Thyroid gland (tissue), 4 donors: ENCODE results near the gene VPS8. TPM values are rescaled to one million over a fixed set of nuclear protein-coding genes. Genes with fewer than 3 reads are reported as not detected.

Experiments
- DNase-seq, 2 donors: peaks; one replicate each; pipeline ENCODE4 v3.0.0-alpha.2; 2019
- H3K27ac ChIP-seq, 3 donors: fragments of 200-600 bp; sonication (generic); 1 replicate in 2 of 3; 2 replicates in 1 of 3; pipeline ENCODE4 v1.5.1; 2016 to 2019; ENCODE audit warnings: mild to moderate bottlenecking in 1 of 3, moderate library complexity in 1 of 3
- H3K27me3 ChIP-seq: fragments of 200-600 bp; sonication (generic); one replicate; pipeline ENCODE4 v1.5.1; 2019
- H3K36me3 ChIP-seq, 2 donors: fragments of 200-600 bp; sonication (generic); one replicate each; pipeline ENCODE4 v1.5.1; 2016 to 2019
- H3K4me1 ChIP-seq, 2 donors: fragments of 200-600 bp; sonication (generic); one replicate each; pipeline ENCODE4 v1.5.1; 2017 to 2019
- H3K4me3 ChIP-seq, 3 donors: fragments of 200-600 bp; sonication (generic); replicated peaks in 1 of 3; 1 replicate in 2 of 3; 2 replicates in 1 of 3; pipeline ENCODE4 v1.5.1; 2016; ENCODE audit warnings: mild to moderate bottlenecking in 1 of 3
- H3K9me3 ChIP-seq: fragments of 200-600 bp; sonication (generic); one replicate; pipeline ENCODE4 v1.5.1; 2017
- CTCF ChIP-seq, 6 experiments: fragments of 200-600 bp in 3 of 6; fragments of 450-650 bp in 3 of 6; sonication (generic) in 3 of 6; IDR thresholded peaks; one replicate each; pipeline ENCODE4 v1.5.1; 2016 to 2019; ENCODE audit warnings: antibody characterized with exemption in 6 of 6, mild to moderate bottlenecking in 2 of 6, inconsistent platforms in 1 of 6, moderate library complexity in 1 of 6
- POLR2A ChIP-seq, 2 donors: fragments of 450-650 bp; IDR thresholded peaks; one replicate each; pipeline ENCODE4 v1.6.1; 2017; ENCODE audit warnings: antibody characterized with exemption in 2 of 2, mild to moderate bottlenecking in 2 of 2, moderate library complexity in 1 of 2
- WGBS, 2 donors: methylation state at CpG; one replicate each; pipeline ENCODE4 v1.1.5; 2017; 5-methylcytosine and 5-hydroxymethylcytosine counted together
- intact Hi-C: fragments of 100-400 bp; cut with DNase I; formaldehyde crosslinking; loops from one replicate; pipeline ENCODE4 v1.15.1; 2023
- total RNA-seq, 4 donors: library from RNA; depleted of rRNA; stranded (reverse); fragments of >200 nt; gene quantifications; one replicate each; pipeline ENCODE4 v1.2.3, GENCODE V29; 2016

The VPS8 gene
- total RNA-seq, 4 donors from 2014 or later = 85.6 to 171 (median 103) TPM

GRCh38 chr3:184823990-184824389 is 12.0 kb downstream of the VPS8 start:
- no peak for DNase-seq
- intact Hi-C loops = no loop called here
- WGBS, 2 donors = 89 to 93% methylated on average over 4 of the region's 4 CpGs
- TF ChIP-seq CTCF (IDR thresholded peaks at IDR 0.05) = no peak
- no peak overlapping the region for H3K4me3 ChIP-seq
- H3K9me3 ChIP-seq = no peaks in the 10 kb centered on the region
- H3K27ac ChIP-seq = no peak overlapping the region
- H3K4me1 ChIP-seq = no peaks in the 10 kb centered on the region
- H3K27me3 ChIP-seq = no peaks in the 10 kb centered on the region
- peaks cover 0 to 5% of the 10 kb centered on the region in 2 donors for H3K36me3 ChIP-seq

GRCh38 chr3:184825121-184825820 is 13.3 kb downstream of the VPS8 start:
- TF ChIP-seq CTCF (IDR thresholded peaks at IDR 0.05) (no peak), POLR2A (IDR thresholded peaks at IDR 0.05) (no peak)
- H3K4me1 ChIP-seq = no peaks in the 10 kb centered on the region
- no peak overlapping the region for H3K27ac ChIP-seq
- H3K36me3 ChIP-seq = peaks cover 0 to 5% of the 10 kb centered on the region in 2 donors
- WGBS, 2 donors = 94 to 97% methylated on average over 6 of the region's 6 CpGs
- no peaks in the 10 kb centered on the region for H3K9me3 ChIP-seq
- intact Hi-C loops = no loop called here
- DNase-seq = no peak
- no peak overlapping the region for H3K4me3 ChIP-seq
- H3K27me3 ChIP-seq = no peaks in the 10 kb centered on the region

GRCh38 chr3:184827572-184827971 is 15.6 kb downstream of the VPS8 start:
- H3K4me1 ChIP-seq = no peaks in the 10 kb centered on the region
- no peak for DNase-seq
- no peak for TF ChIP-seq CTCF (IDR thresholded peaks at IDR 0.05)
- no peak for TF ChIP-seq POLR2A (IDR thresholded peaks at IDR 0.05)
- H3K27ac ChIP-seq = no peak overlapping the region
- intact Hi-C loops = no loop called here
- 86% methylated on average over 2 of the region's 2 CpGs for WGBS, 2 donors
- H3K9me3 ChIP-seq = no peaks in the 10 kb centered on the region
- peaks cover 0 to 5% of the 10 kb centered on the region in 2 donors for H3K36me3 ChIP-seq
- no peaks in the 10 kb centered on the region for H3K27me3 ChIP-seq
- no peak overlapping the region for H3K4me3 ChIP-seq

- no peak for DNase-seq
- H3K27ac ChIP-seq = no peak overlapping the region
These were observed 20.1 kb downstream of the VPS8 start for GRCh38 chr3:184832044-184832443.

More at GRCh38 chr3:184832044-184832443, 20.1 kb downstream of the VPS8 start:
- Histone ChIP-seq H3K9me3 (no peaks in the 10 kb centered on the region), H3K27me3 (no peaks in the 10 kb centered on the region), H3K4me3 (no peak overlapping the region), H3K4me1 (peaks cover 3 to 10% of the 10 kb centered on the region in 2 donors), H3K36me3 (no peaks in the 10 kb centered on the region)
- intact Hi-C loops = no loop called here
- TF ChIP-seq POLR2A (IDR thresholded peaks at IDR 0.05) (no peak), CTCF (IDR thresholded peaks at IDR 0.05) (no peak)
